GM23338 (cell line): Measurements from ENCODE around the gene DGCR8. TPM values are rescaled to one million over a fixed set of nuclear protein-coding genes. Genes with fewer than 3 reads are reported as not detected.

ENCODE experiments used
- ATAC-seq: fragments of 200-7000 bp; cut with Tn5 transposase; 3 replicates; pipeline ENCODE4 v1.9.1; 2020
- DNase-seq: peaks from one replicate; pipeline ENCODE4 v3.0.0-alpha.2; 2015; ENCODE audit warnings: low spot score
- H2AFZ ChIP-seq: fragments of 200-600 bp; sonication (generic); 2 replicates; pipeline ENCODE4 v1.8.0; 2016; ENCODE audit warnings: antibody characterized with exemption, mild to moderate bottlenecking, moderate library complexity
- H3F3A ChIP-seq: fragments of 200-600 bp; sonication (generic); replicated peaks from 2 replicates; pipeline ENCODE4 v1.8.0; 2017; ENCODE audit warnings: antibody characterized with exemption, mixed run types, low read depth
- H3K27ac ChIP-seq: fragments of 200-600 bp; sonication (generic); 2 replicates; pipeline ENCODE4 v1.6.1; 2016; ENCODE audit warnings: low read depth
- H3K27me3 ChIP-seq: fragments of 200-600 bp; sonication (generic); 2 replicates; pipeline ENCODE4 v1.8.0; 2016; ENCODE audit warnings: mild to moderate bottlenecking, mixed run types, moderate library complexity; ENCODE audit not compliant: insufficient read depth
- H3K36me3 ChIP-seq: fragments of 200-600 bp; sonication (generic); 2 replicates; pipeline ENCODE4 v1.8.0; 2016; ENCODE audit warnings: mild to moderate bottlenecking; ENCODE audit not compliant: insufficient read depth
- H3K4me1 ChIP-seq: fragments of 200-600 bp; sonication (generic); 2 replicates; pipeline ENCODE4 v1.8.0; 2016; ENCODE audit warnings: mild to moderate bottlenecking, moderate library complexity; ENCODE audit not compliant: insufficient read depth
- H3K4me2 ChIP-seq: fragments of 200-600 bp; sonication (generic); 2 replicates; pipeline ENCODE4 v1.7.1; 2017; ENCODE audit warnings: mixed run types
- H3K4me3 ChIP-seq: fragments of 200-600 bp; sonication (generic); 2 replicates; pipeline ENCODE4 v1.6.1; 2016; ENCODE audit warnings: mixed run types
- H3K79me2 ChIP-seq: fragments of 200-600 bp; sonication (generic); replicated peaks from 2 replicates; pipeline ENCODE4 v1.8.0; 2017; ENCODE audit warnings: mild to moderate bottlenecking; ENCODE audit not compliant: insufficient read depth
- H3K9me2 ChIP-seq: fragments of 200-600 bp; sonication (generic); 2 replicates; pipeline ENCODE4 v1.8.0; 2017; ENCODE audit not compliant: insufficient read depth
- H4K20me1 ChIP-seq: fragments of 200-600 bp; sonication (generic); replicated peaks from 2 replicates; pipeline ENCODE4 v1.8.0; 2017; ENCODE audit warnings: mild to moderate bottlenecking; ENCODE audit not compliant: insufficient read depth
- H3K27ac Mint-ChIP-seq: 2 replicates; pipeline ENCODE4 v1.8.0; 2020; ENCODE audit warnings: inconsistent platforms, mild to moderate bottlenecking, moderate library complexity, mixed read lengths
- H3K27me3 Mint-ChIP-seq: 3 replicates; pipeline ENCODE4 v1.8.0; 2022; ENCODE audit warnings: low read depth, mild to moderate bottlenecking, moderate library complexity, mixed read lengths, inconsistent platforms; ENCODE audit not compliant: insufficient read depth, poor library complexity
- H3K36me3 Mint-ChIP-seq: 3 replicates; pipeline ENCODE4 v1.8.0; 2021; ENCODE audit warnings: low read depth, mild to moderate bottlenecking, inconsistent platforms, moderate library complexity, mixed read lengths
- H3K4me1 Mint-ChIP-seq: 3 replicates; pipeline ENCODE4 v1.8.0; 2020; ENCODE audit warnings: mild to moderate bottlenecking, inconsistent platforms, mixed read lengths
- H3K4me3 Mint-ChIP-seq: 3 replicates; pipeline ENCODE4 v1.8.0; 2021; ENCODE audit warnings: moderate library complexity, mild to moderate bottlenecking, inconsistent platforms, mixed read lengths
- H3K9me3 Mint-ChIP-seq: 3 replicates; pipeline ENCODE4 v1.8.0; 2020; ENCODE audit warnings: moderate library complexity, mild to moderate bottlenecking, inconsistent platforms, mixed read lengths
- ZNF331 ChIP-seq: fragments of 250-450 bp; sonication (Bioruptor Pico); IDR thresholded peaks from 2 replicates; pipeline ENCODE4 v1.5.0; 2020; ENCODE audit warnings: low read depth, mild to moderate bottlenecking, moderate library complexity
- ZNF462 ChIP-seq: fragments of 250-450 bp; sonication (Bioruptor Pico); IDR thresholded peaks from 2 replicates; pipeline ENCODE4 v1.5.0; 2020; ENCODE audit warnings: mild to moderate bottlenecking, moderate library complexity
- polyA plus RNA-seq: library from polyadenylated mRNA; unstranded; fragments of >200 nt; fragmentation: Nextera tagmentation; extraction: Ambion mirVana; gene quantifications from 2 replicates; pipeline ENCODE4 v1.2.1, GENCODE V29; 2016
- total RNA-seq: library from RNA; depleted of rRNA; stranded (reverse); fragments of >200 nt; shearing (Covaris generic); gene quantifications from 2 replicates; pipeline ENCODE4 v1.2.3, GENCODE V29; 2014
- TF ChIP-seq, protein P1 (sequence below), 2 experiments: fragments of 200-600 bp in 1 of 2; sonication (generic) in 1 of 2; conservative IDR thresholded peaks; 2 replicates each; pipeline versions ENCODE4 v1.5.1 to v1.6.1; 2016 to 2017; ENCODE audit warnings: antibody characterized with exemption in 2 of 2, low read depth in 2 of 2, mild to moderate bottlenecking in 2 of 2, moderate library complexity in 1 of 2
- TF ChIP-seq, protein P2 (sequence below): IDR thresholded peaks from 2 replicates; pipeline ENCODE4 v1.6.1; 2016; ENCODE audit warnings: antibody characterized with exemption

DGCR8 gene
- total and polyA plus RNA-seq, 2 experiments from 2014 or later = 12.2 to 48.9 TPM

- TF ChIP-seq, protein P1, sequence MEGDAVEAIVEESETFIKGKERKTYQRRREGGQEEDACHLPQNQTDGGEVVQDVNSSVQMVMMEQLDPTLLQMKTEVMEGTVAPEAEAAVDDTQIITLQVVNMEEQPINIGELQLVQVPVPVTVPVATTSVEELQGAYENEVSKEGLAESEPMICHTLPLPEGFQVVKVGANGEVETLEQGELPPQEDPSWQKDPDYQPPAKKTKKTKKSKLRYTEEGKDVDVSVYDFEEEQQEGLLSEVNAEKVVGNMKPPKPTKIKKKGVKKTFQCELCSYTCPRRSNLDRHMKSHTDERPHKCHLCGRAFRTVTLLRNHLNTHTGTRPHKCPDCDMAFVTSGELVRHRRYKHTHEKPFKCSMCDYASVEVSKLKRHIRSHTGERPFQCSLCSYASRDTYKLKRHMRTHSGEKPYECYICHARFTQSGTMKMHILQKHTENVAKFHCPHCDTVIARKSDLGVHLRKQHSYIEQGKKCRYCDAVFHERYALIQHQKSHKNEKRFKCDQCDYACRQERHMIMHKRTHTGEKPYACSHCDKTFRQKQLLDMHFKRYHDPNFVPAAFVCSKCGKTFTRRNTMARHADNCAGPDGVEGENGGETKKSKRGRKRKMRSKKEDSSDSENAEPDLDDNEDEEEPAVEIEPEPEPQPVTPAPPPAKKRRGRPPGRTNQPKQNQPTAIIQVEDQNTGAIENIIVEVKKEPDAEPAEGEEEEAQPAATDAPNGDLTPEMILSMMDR (conservative IDR thresholded peaks at IDR 0.05; ENCODE audit: low read depth in 2 of 2) = no peak
- TF ChIP-seq ZNF462 (CRISPR knock-in tag) = no peak
Measured at GRCh38 chr22:20158391-20159036, 78.5 kb downstream of the DGCR8 start (continued).

DNA sequence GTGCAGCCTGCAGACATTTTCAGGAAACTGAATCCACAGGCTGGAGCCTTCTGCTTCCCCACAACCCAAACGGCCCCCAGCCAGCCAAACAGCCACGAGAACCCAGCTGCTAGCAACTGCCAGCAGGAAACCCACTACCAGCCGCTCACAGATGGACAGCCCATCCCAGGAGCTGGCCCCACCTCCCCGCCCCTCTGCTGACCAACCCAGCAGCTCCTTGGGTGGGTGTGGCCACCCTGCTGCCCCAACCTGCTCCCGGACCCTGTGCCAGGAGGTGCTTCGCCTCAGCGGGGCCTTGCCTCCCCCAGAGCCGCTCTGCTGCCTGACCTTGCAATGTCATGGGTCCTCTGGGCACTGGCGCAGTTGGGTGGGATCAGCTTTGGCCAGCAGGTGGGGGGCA lies 79.0 kb downstream of the DGCR8 start:
- Histone ChIP-seq H3F3A (no peaks in the 10 kb centered on the region), H3K36me3 (no peaks in the 10 kb centered on the region), H4K20me1 (no peaks in the 10 kb centered on the region), H3K27me3 (no peaks in the 10 kb centered on the region), H3K4me1 (no peaks in the 10 kb centered on the region), H3K4me3 (no peak overlapping the region), H3K79me2 (no peaks in the 10 kb centered on the region), H3K9me2 (no peaks in the 10 kb centered on the region), H3K4me2 (no peak overlapping the region), H3K27ac (no peak overlapping the region), H2AFZ (no peak overlapping the region; the same call in 1 of the 2 replicates)
- H3K27ac Mint-ChIP-seq = no peak overlapping the region; the same call in 1 of the 2 replicates
- DNase-seq (peak; percentile 67), ATAC-seq (peak; percentile 85)
- peaks cover under 1% of the 10 kb centered on the region; the same call in 2 of the 3 replicates for H3K9me3 Mint-ChIP-seq
- peaks cover under 1% of the 10 kb centered on the region for H3K27me3 Mint-ChIP-seq
- H3K4me3 Mint-ChIP-seq = no peak overlapping the region
- H3K36me3 Mint-ChIP-seq = no peaks in the 10 kb centered on the region
- H3K4me1 Mint-ChIP-seq = peaks cover 5% of the 10 kb centered on the region
- TF ChIP-seq ZNF331 (CRISPR knock-in tag) = no peak
- TF ChIP-seq, protein P2, sequence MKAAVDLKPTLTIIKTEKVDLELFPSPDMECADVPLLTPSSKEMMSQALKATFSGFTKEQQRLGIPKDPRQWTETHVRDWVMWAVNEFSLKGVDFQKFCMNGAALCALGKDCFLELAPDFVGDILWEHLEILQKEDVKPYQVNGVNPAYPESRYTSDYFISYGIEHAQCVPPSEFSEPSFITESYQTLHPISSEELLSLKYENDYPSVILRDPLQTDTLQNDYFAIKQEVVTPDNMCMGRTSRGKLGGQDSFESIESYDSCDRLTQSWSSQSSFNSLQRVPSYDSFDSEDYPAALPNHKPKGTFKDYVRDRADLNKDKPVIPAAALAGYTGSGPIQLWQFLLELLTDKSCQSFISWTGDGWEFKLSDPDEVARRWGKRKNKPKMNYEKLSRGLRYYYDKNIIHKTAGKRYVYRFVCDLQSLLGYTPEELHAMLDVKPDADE = no peak
- TF ChIP-seq, protein P1 (conservative IDR thresholded peaks at IDR 0.05; ENCODE audit: low read depth in 2 of 2) = no peak
